ENCODE results near the gene CC2D2A. TPM values are rescaled to one million over a fixed set of nuclear protein-coding genes. Genes with fewer than 3 reads are reported as not detected.

CC2D2A gene
- total and polyA plus RNA-seq, 8 donors: 1.9 to 7.7 (median 3.9) TPM

DNA sequence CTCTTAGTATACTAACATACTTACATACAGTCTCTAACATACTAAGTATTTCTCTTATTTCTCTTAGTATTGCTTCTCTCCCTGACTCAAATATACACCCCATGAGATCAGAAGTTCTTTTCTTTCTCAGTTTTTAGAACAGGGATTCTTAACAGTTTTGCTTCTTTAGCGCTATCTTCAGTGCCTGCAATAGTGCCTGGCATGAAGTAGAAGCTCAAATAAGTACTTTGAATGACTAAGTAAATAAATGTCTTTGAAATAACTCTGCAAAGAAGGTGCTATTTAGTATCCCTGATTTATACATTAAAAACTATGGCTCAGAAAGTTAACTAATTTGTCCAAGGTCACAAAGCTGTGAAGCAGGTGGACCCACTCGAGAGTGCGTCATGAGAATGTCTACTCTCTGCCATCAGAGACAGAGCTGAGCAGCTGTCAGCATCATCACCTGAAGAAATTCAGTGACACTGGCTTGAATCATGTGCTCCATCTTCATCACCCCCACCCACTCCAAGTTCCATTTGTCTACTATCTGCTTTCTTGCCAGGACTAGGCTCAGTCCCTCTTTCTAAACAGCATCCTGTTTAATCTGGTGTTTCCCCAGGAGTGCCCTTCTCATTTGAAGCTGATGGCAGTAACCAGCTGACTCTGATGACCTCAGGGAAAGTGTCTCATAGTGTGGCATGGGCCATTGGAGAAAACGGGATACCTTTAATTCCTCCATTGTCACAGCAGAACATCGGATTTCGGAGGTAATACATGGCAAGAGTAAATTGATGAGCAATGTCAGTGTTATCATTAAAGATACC lies 83.1 kb downstream of the CC2D2A start:
- FAIRE-seq: no peak
- TF ChIP-seq CTCF (IDR thresholded peaks at IDR 0.05): no peak
- no peak for DNase-seq
- intact Hi-C loops (cut with DNase I): no loop called here
- Histone ChIP-seq H3K36me3 (no peaks in the 10 kb centered on the region), H3K27me3 (no peaks in the 10 kb centered on the region), H3K4me1 (peaks cover 16 to 19% (median 19%) of the 10 kb centered on the region in 3 donors), H3K27ac (peak overlapping the region in 2 of 4 donors; percentile 43 to 67), H3K4me3 (no peak overlapping the region), H3K9me3 (no peaks in the 10 kb centered on the region)
- ATAC-seq: peak; percentile 5 to 13 (median 10)
- WGBS, 2 donors: 58 to 62% methylated on average over 6 of the region's 6 CpGs

GRCh38 chr4:15556511-15557092 lies 86.9 kb downstream of the CC2D2A start:
- Histone ChIP-seq H3K9me3 (no peaks in the 10 kb centered on the region), H3K27ac (no peak overlapping the region), H3K27me3 (no peaks in the 10 kb centered on the region), H3K4me1 (peaks cover 7 to 13% (median 10%) of the 10 kb centered on the region in 3 donors), H3K4me3 (no peak overlapping the region), H3K36me3 (no peaks in the 10 kb centered on the region)
- TF ChIP-seq CTCF (IDR thresholded peaks at IDR 0.05): no peak
- FAIRE-seq: no peak
- DNase-seq: peak in 4 of 6 donors; percentile 50 to 62 (median 54)
- 43 to 48% methylated on average over 4 of the region's 4 CpGs for WGBS, 2 donors
- intact Hi-C loops (cut with DNase I): no loop called here
- ATAC-seq: peak; percentile 48 to 81 (median 70)

GRCh38 chr4:15557786-15558550 lies 88.3 kb downstream of the CC2D2A start:
- Histone ChIP-seq H3K4me1 (peaks cover 0 to 3% (median 0%) of the 10 kb centered on the region in 3 donors), H3K27me3 (no peaks in the 10 kb centered on the region), H3K36me3 (no peaks in the 10 kb centered on the region), H3K4me3 (no peak overlapping the region), H3K27ac (no peak overlapping the region), H3K9me3 (no peaks in the 10 kb centered on the region)
- FAIRE-seq: no peak
- no peak for DNase-seq
- intact Hi-C loops (cut with DNase I): no loop called here
- WGBS, 2 donors: 61 to 65% methylated on average over 2 of the region's 2 CpGs
- TF ChIP-seq CTCF (IDR thresholded peaks at IDR 0.05): no peak
- ATAC-seq: no peak

- Histone ChIP-seq H3K9me3 (no peaks in the 10 kb centered on the region), H3K27ac (no peak overlapping the region), H3K4me3 (no peak overlapping the region), H3K27me3 (no peaks in the 10 kb centered on the region), H3K4me1 (peaks cover 0 to 3% (median 0%) of the 10 kb centered on the region in 3 donors), H3K36me3 (no peaks in the 10 kb centered on the region)
- DNase-seq (no peak), FAIRE-seq (no peak), ATAC-seq (no peak)
- WGBS, 2 donors: 91 to 94% methylated on average over 2 of the region's 2 CpGs
- intact Hi-C loops (cut with DNase I): no loop called here
- TF ChIP-seq CTCF (IDR thresholded peaks at IDR 0.05): no peak
Measured at GRCh38 chr4:15558561-15558960, 88.9 kb downstream of the CC2D2A start.

All from pancreas (tissue), 10 donors.